ENCODE results near the gene DHH. TPM values are rescaled to one million over a fixed set of nuclear protein-coding genes. Genes with fewer than 3 reads are reported as not detected.

Gene DHH
- total RNA-seq, 1 donor from 2014 or later: 1.6 TPM

GRCh38 chr12:49043241-49043640 is 51.4 kb downstream of the DHH start:
- peaks cover 88 to 94% (median 91%) of the 10 kb centered on the region in 3 donors for H3K36me3 ChIP-seq (ENCODE audit: control insufficient read depth in 3 of 3, insufficient read depth in 3 of 3, low read length in 3 of 3)

GRCh38 chr12:49041881-49042484 is 52.6 kb downstream of the DHH start:
- no peak overlapping the region for H3K9ac ChIP-seq (ENCODE audit: low read depth in 1 of 3, low read length in 3 of 3)
- H3K27ac ChIP-seq (ENCODE audit: low read depth, low read length): no peak overlapping the region
- H3K4me1 ChIP-seq (ENCODE audit: control insufficient read depth in 3 of 3, insufficient read depth in 3 of 3, low read length in 3 of 3): no peaks in the 10 kb centered on the region
- no peaks in the 10 kb centered on the region for H3K9me3 ChIP-seq (ENCODE audit: control insufficient read depth in 3 of 3, low read length in 3 of 3)
- no peak overlapping the region for H3K4me3 ChIP-seq (ENCODE audit: low read length in 3 of 3)
- H3K27me3 ChIP-seq (ENCODE audit: control insufficient read depth in 3 of 3, insufficient read depth in 3 of 3, low read length in 3 of 3): no peaks in the 10 kb centered on the region
- peaks cover 90 to 96% (median 94%) of the 10 kb centered on the region in 3 donors for H3K36me3 ChIP-seq (ENCODE audit: control insufficient read depth in 3 of 3, insufficient read depth in 3 of 3, low read length in 3 of 3)

More at GRCh38 chr12:49043241-49043640, 51.4 kb downstream of the DHH start:
- Histone ChIP-seq H3K9ac (ENCODE audit: low read depth in 1 of 3, low read length in 3 of 3) (no peak overlapping the region), H3K4me1 (ENCODE audit: control insufficient read depth in 3 of 3, insufficient read depth in 3 of 3, low read length in 3 of 3) (no peaks in the 10 kb centered on the region), H3K9me3 (ENCODE audit: control insufficient read depth in 3 of 3, low read length in 3 of 3) (no peaks in the 10 kb centered on the region), H3K27me3 (ENCODE audit: control insufficient read depth in 3 of 3, insufficient read depth in 3 of 3, low read length in 3 of 3) (no peaks in the 10 kb centered on the region), H3K4me3 (ENCODE audit: low read length in 3 of 3) (no peak overlapping the region), H3K27ac (ENCODE audit: low read depth, low read length) (no peak overlapping the region)

GRCh38 chr12:49041036-49041880 is 53.3 kb downstream of the DHH start:
- H3K36me3 ChIP-seq (ENCODE audit: control insufficient read depth in 3 of 3, insufficient read depth in 3 of 3, low read length in 3 of 3): peaks cover 90 to 95% (median 93%) of the 10 kb centered on the region in 3 donors

GRCh38 chr12:49040364-49040855 is 54.2 kb downstream of the DHH start:
- Histone ChIP-seq H3K9me3 (ENCODE audit: control insufficient read depth in 3 of 3, low read length in 3 of 3) (no peaks in the 10 kb centered on the region), H3K9ac (ENCODE audit: low read depth in 1 of 3, low read length in 3 of 3) (no peak overlapping the region), H3K36me3 (ENCODE audit: control insufficient read depth in 3 of 3, insufficient read depth in 3 of 3, low read length in 3 of 3) (peaks cover 87 to 88% (median 88%) of the 10 kb centered on the region in 3 donors), H3K27ac (ENCODE audit: low read depth, low read length) (no peak overlapping the region), H3K27me3 (ENCODE audit: control insufficient read depth in 3 of 3, insufficient read depth in 3 of 3, low read length in 3 of 3) (no peaks in the 10 kb centered on the region), H3K4me1 (ENCODE audit: control insufficient read depth in 3 of 3, insufficient read depth in 3 of 3, low read length in 3 of 3) (no peaks in the 10 kb centered on the region), H3K4me3 (ENCODE audit: low read length in 3 of 3) (no peak overlapping the region)

More at GRCh38 chr12:49041036-49041880, 53.3 kb downstream of the DHH start:
- H3K9ac ChIP-seq (ENCODE audit: low read depth in 1 of 3, low read length in 3 of 3): no peak overlapping the region
- no peaks in the 10 kb centered on the region for H3K9me3 ChIP-seq (ENCODE audit: control insufficient read depth in 3 of 3, low read length in 3 of 3)
- H3K4me3 ChIP-seq (ENCODE audit: low read length in 3 of 3): no peak overlapping the region
- no peaks in the 10 kb centered on the region for H3K4me1 ChIP-seq (ENCODE audit: control insufficient read depth in 3 of 3, insufficient read depth in 3 of 3, low read length in 3 of 3)
- H3K27ac ChIP-seq (ENCODE audit: low read depth, low read length): no peak overlapping the region
- H3K27me3 ChIP-seq (ENCODE audit: control insufficient read depth in 3 of 3, insufficient read depth in 3 of 3, low read length in 3 of 3): no peaks in the 10 kb centered on the region

GRCh38 chr12:49039421-49040363 is 54.9 kb downstream of the DHH start:
- no peaks in the 10 kb centered on the region for H3K9me3 ChIP-seq (ENCODE audit: control insufficient read depth in 3 of 3, low read length in 3 of 3)
- H3K27me3 ChIP-seq (ENCODE audit: control insufficient read depth in 3 of 3, insufficient read depth in 3 of 3, low read length in 3 of 3): no peaks in the 10 kb centered on the region
- no peak overlapping the region for H3K4me3 ChIP-seq (ENCODE audit: low read length in 3 of 3)
- H3K9ac ChIP-seq (ENCODE audit: low read depth in 1 of 3, low read length in 3 of 3): no peak overlapping the region
- no peak overlapping the region for H3K27ac ChIP-seq (ENCODE audit: low read depth, low read length)
- peaks cover 84 to 88% (median 86%) of the 10 kb centered on the region in 3 donors for H3K36me3 ChIP-seq (ENCODE audit: control insufficient read depth in 3 of 3, insufficient read depth in 3 of 3, low read length in 3 of 3)
- no peaks in the 10 kb centered on the region for H3K4me1 ChIP-seq (ENCODE audit: control insufficient read depth in 3 of 3, insufficient read depth in 3 of 3, low read length in 3 of 3)

- Histone ChIP-seq H3K27ac (ENCODE audit: low read depth, low read length) (no peak overlapping the region), H3K9ac (ENCODE audit: low read depth in 1 of 3, low read length in 3 of 3) (no peak overlapping the region), H3K4me1 (ENCODE audit: control insufficient read depth in 3 of 3, insufficient read depth in 3 of 3, low read length in 3 of 3) (no peaks in the 10 kb centered on the region), H3K4me3 (ENCODE audit: low read length in 3 of 3) (no peak overlapping the region), H3K27me3 (ENCODE audit: control insufficient read depth in 3 of 3, insufficient read depth in 3 of 3, low read length in 3 of 3) (no peaks in the 10 kb centered on the region), H3K9me3 (ENCODE audit: control insufficient read depth in 3 of 3, low read length in 3 of 3) (no peaks in the 10 kb centered on the region), H3K36me3 (ENCODE audit: control insufficient read depth in 3 of 3, insufficient read depth in 3 of 3, low read length in 3 of 3) (peaks cover 84 to 88% (median 86%) of the 10 kb centered on the region in 3 donors)
Observed at GRCh38 chr12:49038291-49038955, 56.2 kb downstream of the DHH start.

GRCh38 chr12:49037947-49038237 is 56.7 kb downstream of the DHH start:
- no peaks in the 10 kb centered on the region for H3K9me3 ChIP-seq (ENCODE audit: control insufficient read depth in 3 of 3, low read length in 3 of 3)
- no peak overlapping the region for H3K4me3 ChIP-seq (ENCODE audit: low read length in 3 of 3)
- H3K9ac ChIP-seq (ENCODE audit: low read depth in 1 of 3, low read length in 3 of 3): no peak overlapping the region
- no peak overlapping the region for H3K27ac ChIP-seq (ENCODE audit: low read depth, low read length)
- H3K36me3 ChIP-seq (ENCODE audit: control insufficient read depth in 3 of 3, insufficient read depth in 3 of 3, low read length in 3 of 3): peaks cover 83 to 88% (median 85%) of the 10 kb centered on the region in 3 donors
- no peaks in the 10 kb centered on the region for H3K4me1 ChIP-seq (ENCODE audit: control insufficient read depth in 3 of 3, insufficient read depth in 3 of 3, low read length in 3 of 3)
- H3K27me3 ChIP-seq (ENCODE audit: control insufficient read depth in 3 of 3, insufficient read depth in 3 of 3, low read length in 3 of 3): no peaks in the 10 kb centered on the region

- no peaks in the 10 kb centered on the region for H3K27me3 ChIP-seq (ENCODE audit: control insufficient read depth in 3 of 3, insufficient read depth in 3 of 3, low read length in 3 of 3)
- no peaks in the 10 kb centered on the region for H3K4me1 ChIP-seq (ENCODE audit: control insufficient read depth in 3 of 3, insufficient read depth in 3 of 3, low read length in 3 of 3)
- H3K4me3 ChIP-seq (ENCODE audit: low read length in 3 of 3): no peak overlapping the region
- peaks cover 83 to 88% (median 85%) of the 10 kb centered on the region in 3 donors for H3K36me3 ChIP-seq (ENCODE audit: control insufficient read depth in 3 of 3, insufficient read depth in 3 of 3, low read length in 3 of 3)
- H3K9me3 ChIP-seq (ENCODE audit: control insufficient read depth in 3 of 3, low read length in 3 of 3): no peaks in the 10 kb centered on the region
- no peak overlapping the region for H3K9ac ChIP-seq (ENCODE audit: low read depth in 1 of 3, low read length in 3 of 3)
- no peak overlapping the region for H3K27ac ChIP-seq (ENCODE audit: low read depth, low read length)
Observed at GRCh38 chr12:49037111-49037946, 57.3 kb downstream of the DHH start.
